ENCODE measurements around the gene MAP7D2. TPM values are rescaled to one million over a fixed set of nuclear protein-coding genes. Genes with fewer than 3 reads are reported as not detected.

The MAP7D2 gene
- total and polyA plus RNA-seq, 11 donors: 0.11 to 0.76 (median 0.48) TPM

- Histone ChIP-seq H3K4me3 (no peak overlapping the region), H3K9me3 (peaks cover 0 to 9% (median 0%) of the 10 kb centered on the region in 12 donors), H3K27ac (no peak overlapping the region), H3K4me1 (peaks cover 0 to 12% (median 0%) of the 10 kb centered on the region in 12 donors), H3K36me3 (no peaks in the 10 kb centered on the region), H3K27me3 (no peaks in the 10 kb centered on the region)
- intact Hi-C loops (cut with DNase I): loop anchor here in 2 of 10 donors (5.0 to 10.0 kb wide), 2 partner anchors 81 to 613 kb away; no protein-coding TSS in a partner anchor
- WGBS, 4 donors: 72 to 84% (median 79%) methylated on average over 5 of the region's 5 CpGs
- ATAC-seq: no peak
- no peak for DNase-seq
- TF ChIP-seq CTCF (IDR thresholded peaks at IDR 0.05) (no peak), POLR2A (IDR thresholded peaks at IDR 0.05) (no peak)
Observed at GRCh38 chrX:19987856-19988255, 128.9 kb downstream of the MAP7D2 start.

- intact Hi-C loops (cut with DNase I): loop anchor here in 2 of 10 donors (5.0 to 10.0 kb wide), 2 partner anchors 79 to 612 kb away; no protein-coding TSS in a partner anchor
- no peak overlapping the region for H3K27ac ChIP-seq
- H3K4me3 ChIP-seq: no peak overlapping the region
- WGBS, 4 donors: 72 to 92% (median 81%) methylated on average over 3 of the region's 3 CpGs
- ATAC-seq (no peak), DNase-seq (no peak)
- TF ChIP-seq CTCF (IDR thresholded peaks at IDR 0.05): no peak
- no peak for TF ChIP-seq POLR2A (IDR thresholded peaks at IDR 0.05)
- peaks cover 0 to 12% (median 0%) of the 10 kb centered on the region in 12 donors for H3K4me1 ChIP-seq
- H3K9me3 ChIP-seq: peaks cover 0 to 9% (median 0%) of the 10 kb centered on the region in 12 donors
- no peaks in the 10 kb centered on the region for H3K36me3 ChIP-seq
- H3K27me3 ChIP-seq: no peaks in the 10 kb centered on the region
Observed at GRCh38 chrX:19986531-19986930, 130.2 kb downstream of the MAP7D2 start.

GRCh38 chrX:19981947-19982346, 134.8 kb downstream of the MAP7D2 start:
- no peak overlapping the region for H3K27ac ChIP-seq
- TF ChIP-seq CTCF (IDR thresholded peaks at IDR 0.05) (no peak), POLR2A (IDR thresholded peaks at IDR 0.05) (no peak)
- DNase-seq: no peak

GRCh38 chrX:19975845-19976244, 140.9 kb downstream of the MAP7D2 start:
- TF ChIP-seq CTCF (IDR thresholded peaks at IDR 0.05): no peak
- no peak for TF ChIP-seq POLR2A (IDR thresholded peaks at IDR 0.05)
- peaks cover 0 to 15% (median 0%) of the 10 kb centered on the region in 12 donors for H3K9me3 ChIP-seq
- ATAC-seq: no peak
- intact Hi-C loops (cut with DNase I): no loop called here
- no peak overlapping the region for H3K4me3 ChIP-seq
- DNase-seq: no peak
- no peaks in the 10 kb centered on the region for H3K36me3 ChIP-seq
- H3K4me1 ChIP-seq: peaks cover 0 to 5% (median 0%) of the 10 kb centered on the region in 12 donors
- H3K27ac ChIP-seq: no peak overlapping the region
- H3K27me3 ChIP-seq: no peaks in the 10 kb centered on the region

More at GRCh38 chrX:19981947-19982346, 134.8 kb downstream of the MAP7D2 start:
- H3K4me3 ChIP-seq: no peak overlapping the region
- H3K9me3 ChIP-seq: peaks cover 0 to 22% (median 3%) of the 10 kb centered on the region in 12 donors
- ATAC-seq: no peak
- H3K36me3 ChIP-seq: no peaks in the 10 kb centered on the region
- intact Hi-C loops (cut with DNase I): loop anchor here in 1 of 10 donors (10.0 kb wide), 1 partner anchor 607 kb away; no protein-coding TSS in a partner anchor
- H3K27me3 ChIP-seq: no peaks in the 10 kb centered on the region
- WGBS, 4 donors: 75 to 91% (median 82%) methylated on average over 2 of the region's 2 CpGs
- peaks cover 0 to 10% (median 0%) of the 10 kb centered on the region in 12 donors for H3K4me1 ChIP-seq
